ENCODE results near the gene CHST10. TPM values are rescaled to one million over a fixed set of nuclear protein-coding genes. Genes with fewer than 3 reads are reported as not detected.

The CHST10 gene
- total RNA-seq, 1 experiment from 2014 or later = 29.7 TPM

GRCh38 chr2:100423631-100424030 is 6.2 kb upstream of the CHST10 start:
- peaks cover 2% of the 10 kb centered on the region; the same call in 1 of the 2 replicates for H3K27me3 Mint-ChIP-seq (ENCODE audit: low read depth)
- H2AFZ ChIP-seq (ENCODE audit: low read length) = no peak overlapping the region
- H3K56ac ChIP-seq (ENCODE audit: insufficient read length, low read depth, low read length) = no peak overlapping the region
- no peak overlapping the region for H4K91ac ChIP-seq (ENCODE audit: insufficient read length, low read depth, low read length)
- no peak overlapping the region for H3T11ph ChIP-seq (ENCODE audit: low read length)
- H3K4me1 Mint-ChIP-seq = peaks cover 8 to 14% of the 10 kb centered on the region in 2 experiments
- H2BK12ac ChIP-seq (ENCODE audit: insufficient read length, low read depth, low read length) = no peak overlapping the region
- peaks cover 0 to 2% (median 0%) of the 10 kb centered on the region in 3 experiments; a peak in 2 of 7 replicates for H3K36me3 Mint-ChIP-seq (ENCODE audit: insufficient read depth in 1 of 3, low read depth in 3 of 3)
- no peak overlapping the region for H2BK15ac ChIP-seq (ENCODE audit: low read depth, low read length)
- peaks cover 0 to 1% of the 10 kb centered on the region in 2 experiments; a peak in 1 of 5 replicates for H3K9me3 Mint-ChIP-seq
- H3K79me2 ChIP-seq (ENCODE audit: insufficient read depth, low read length) = no peaks in the 10 kb centered on the region
- no peak overlapping the region for H3K23ac ChIP-seq (ENCODE audit: insufficient read length, low read depth, low read length)
- H3K79me1 ChIP-seq (ENCODE audit: insufficient read depth, low read depth, low read length, poor library complexity, severe bottlenecking) = no peaks in the 10 kb centered on the region
- no peak overlapping the region for H3K27ac ChIP-seq (ENCODE audit: insufficient read length, low read depth, low read length)
- H3K27ac Mint-ChIP-seq = no peak overlapping the region
- no CpG with 5 or more reads among the region's 1 CpG for WGBS (ENCODE audit: extremely low coverage, insufficient read length, low lambda C conversion rate)
- H4K20me1 ChIP-seq (ENCODE audit: control insufficient read depth, insufficient read depth, insufficient read length) = no peaks in the 10 kb centered on the region
- H3K18ac ChIP-seq (ENCODE audit: insufficient read length, low read depth, low read length) = no peak overlapping the region
- H2BK20ac ChIP-seq (ENCODE audit: low read depth, low read length, poor library complexity, severe bottlenecking) = no peak overlapping the region
- no peak overlapping the region for H3K14ac ChIP-seq (ENCODE audit: insufficient read depth, low read length)
- no peak overlapping the region for H4K8ac ChIP-seq (replicated peaks; ENCODE audit: insufficient read length, low read depth, low read length)
- H2AK5ac ChIP-seq (ENCODE audit: insufficient read length, low read length) = no peak overlapping the region
- no peaks in the 10 kb centered on the region for H3K27me3 ChIP-seq (ENCODE audit: insufficient read depth, low read length)
- H4K5ac ChIP-seq (ENCODE audit: insufficient read length, low read depth, low read length) = no peak overlapping the region
- DNase-seq = no peak
- no peak overlapping the region for H3K9ac ChIP-seq (ENCODE audit: extremely low read depth, insufficient read length, low read length)
- no peaks in the 10 kb centered on the region; the same call in 1 of the 2 replicates for H3K4me1 ChIP-seq (ENCODE audit: insufficient read depth, low read length)
- no peak overlapping the region for H2BK5ac ChIP-seq (ENCODE audit: insufficient read length, low read length)
- H2BK120ac ChIP-seq (ENCODE audit: low read depth, low read length, poor library complexity, severe bottlenecking) = no peak overlapping the region
- no peak overlapping the region for H3K4ac ChIP-seq (ENCODE audit: low read depth, low read length)
- no peak for TF ChIP-seq CTCF (conservative IDR thresholded peaks at IDR 0.05)
- H3K4me2 ChIP-seq (ENCODE audit: insufficient read depth, insufficient read length, low read length) = no peak overlapping the region
- no peaks in the 10 kb centered on the region for H3K23me2 ChIP-seq (ENCODE audit: insufficient read length, low read depth, low read length, poor library complexity, severe bottlenecking)
- H3K4me3 Mint-ChIP-seq = no peak overlapping the region
- H3K9me3 ChIP-seq (ENCODE audit: control insufficient read depth, low read depth, low read length) = no peaks in the 10 kb centered on the region
